GM18951 (cell line): ENCODE results near the gene FANCC.

Source experiments
- POLR2A ChIP-seq: IDR thresholded peaks from 4 replicates; pipeline ENCODE4 v1.6.1; 2011; ENCODE audit warnings: mild to moderate bottlenecking; ENCODE audit not compliant: insufficient read length, insufficient read depth; ENCODE audit errors: extremely low read depth
- in situ Hi-C: fragments of 300-500 bp; cut with MboI; formaldehyde crosslinking; loops from one replicate; pipeline ENCODE4 v1.12.0; 2022; ENCODE audit warnings: low sequenced_read_pairs, mixed read lengths, inconsistent platforms; ENCODE audit not compliant: unreplicated experiment

The FANCC gene

DNA sequence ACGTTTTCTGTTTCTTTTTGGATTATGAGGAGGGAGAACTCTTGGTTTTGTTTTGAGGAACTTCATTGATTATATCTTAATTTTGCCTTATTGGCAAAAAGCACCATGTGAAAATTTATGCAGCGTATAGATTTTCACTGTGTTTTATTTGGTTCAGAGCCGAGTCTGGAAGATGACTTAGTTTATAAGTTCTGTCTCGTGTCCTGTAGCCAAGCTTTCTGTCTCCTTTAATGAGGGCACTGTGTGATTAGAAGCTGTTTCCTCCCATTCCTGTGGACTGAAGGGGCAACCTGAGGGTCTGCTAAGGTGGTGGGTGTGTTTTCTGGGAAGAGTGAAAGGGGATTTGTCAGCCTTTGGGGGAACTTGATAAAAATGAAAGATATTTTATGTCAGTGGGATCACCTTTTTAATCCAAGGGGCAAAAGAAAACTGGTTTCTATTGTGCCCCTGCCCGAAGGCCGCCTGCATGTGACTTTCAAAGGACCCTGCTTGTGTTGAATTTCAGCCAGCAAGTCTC is 262.1 kb downstream of the FANCC start:
- no peak for TF ChIP-seq POLR2A
- in situ Hi-C loops, result no loop called here

DNA sequence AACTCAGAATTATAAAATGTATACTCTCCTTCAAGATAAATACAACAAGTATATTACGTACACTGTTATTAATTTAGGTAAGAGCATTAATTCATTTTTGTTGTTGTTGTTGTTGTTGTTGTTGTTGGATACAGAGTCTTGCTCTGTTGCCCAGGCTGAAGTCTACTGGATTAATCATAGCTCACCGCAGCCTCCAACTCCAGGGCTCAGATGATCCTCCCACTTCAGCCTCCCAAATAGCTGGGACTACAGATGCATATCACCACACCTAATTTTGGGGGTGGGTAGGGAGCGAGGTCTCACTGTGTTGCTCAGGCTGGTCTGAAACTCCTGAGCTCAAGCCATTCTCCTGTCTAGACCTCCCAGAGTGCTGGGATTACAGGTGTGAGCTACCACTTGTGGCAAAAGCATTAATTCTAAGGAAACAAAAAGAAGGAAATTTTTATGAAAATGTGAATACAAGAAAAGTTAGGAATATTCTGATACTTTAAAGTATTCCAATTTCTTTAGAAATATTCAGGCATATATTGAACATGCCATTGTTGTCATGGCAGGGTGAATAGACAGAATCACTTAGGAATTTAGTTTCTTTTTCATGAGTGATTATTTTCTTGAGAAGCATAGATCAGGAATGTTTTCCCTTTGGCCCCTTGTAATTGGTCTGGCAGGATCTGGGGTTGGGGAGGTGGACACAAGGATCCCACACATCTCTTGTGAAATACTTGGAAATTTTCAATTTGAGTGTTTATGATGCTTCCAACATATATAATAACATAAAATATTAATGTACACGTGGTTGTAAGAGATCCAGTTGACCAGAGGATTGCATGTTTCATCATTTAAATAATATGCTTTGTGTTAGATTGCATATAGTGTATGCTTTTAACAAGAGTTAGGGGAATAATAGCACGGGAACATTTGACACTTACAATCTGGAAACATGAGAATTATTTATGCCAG is 263.6 kb downstream of the FANCC start:
- in situ Hi-C loops, result no loop called here
- no peak for TF ChIP-seq POLR2A

DNA sequence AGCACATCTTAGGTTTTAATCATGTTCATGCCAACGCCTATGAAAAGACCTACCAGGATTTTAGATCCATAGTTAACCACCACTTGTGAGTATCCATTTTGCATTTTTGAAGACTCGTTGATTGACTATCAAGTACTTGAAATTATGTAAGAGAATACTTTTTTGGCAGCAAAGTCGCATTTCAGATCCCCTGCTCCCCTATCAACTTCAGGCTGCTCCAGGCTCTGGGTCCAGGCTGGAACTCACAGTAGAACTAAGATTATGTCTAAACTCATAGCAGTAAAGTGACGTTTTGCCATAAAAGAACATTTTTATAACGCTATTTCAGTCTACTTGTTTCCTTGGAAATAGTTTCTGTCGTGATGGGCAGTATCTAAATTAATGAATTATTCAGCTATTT is 267.7 kb downstream of the FANCC start:
- no peak for TF ChIP-seq POLR2A
- in situ Hi-C loops, result no loop called here
